Hippocampal formation (tissue), 2 donors: ENCODE measurements around the gene POLR2L.

Source experiments
- DNase-seq, 2 donors: peaks; one replicate each; lab custom pipeline; 2025; lab: John Stamatoyannopoulos, UW

POLR2L gene

GRCh38 chr11:854601-855329 lies 12.4 kb upstream of the POLR2L start:
- DNase-seq = no peak

- no peak for DNase-seq
Observed at GRCh38 chr11:853682-854448, 11.5 kb upstream of the POLR2L start.

- DNase-seq = no peak
Observed at GRCh38 chr11:852762-853161, 10.4 kb upstream of the POLR2L start.

GRCh38 chr11:850775-851763 lies 8.7 kb upstream of the POLR2L start:
- DNase-seq = no peak

- no peak for DNase-seq
Observed at GRCh38 chr11:849951-850774, 7.8 kb upstream of the POLR2L start.

GRCh38 chr11:849104-849824 lies 6.9 kb upstream of the POLR2L start:
- DNase-seq = no peak

- DNase-seq = no peak
Observed at GRCh38 chr11:848380-848931, 6.1 kb upstream of the POLR2L start.

- DNase-seq = no peak
Observed at GRCh38 chr11:847876-848275, 5.5 kb upstream of the POLR2L start.

- DNase-seq = no peak
Observed at GRCh38 chr11:846496-847098, 4.3 kb upstream of the POLR2L start.

- DNase-seq = no peak
Observed at GRCh38 chr11:845872-846495, 3.7 kb upstream of the POLR2L start.

- DNase-seq = no peak
Observed at GRCh38 chr11:844693-845644, 2.6 kb upstream of the POLR2L start.

- DNase-seq = no peak
Observed at GRCh38 chr11:843818-844692, 1.7 kb upstream of the POLR2L start.

GRCh38 chr11:843086-843734 lies 881 bp upstream of the POLR2L start:
- no peak for DNase-seq

- no peak for DNase-seq
Observed at GRCh38 chr11:841981-842369, 354 bp downstream of the POLR2L start.

GRCh38 chr11:839875-840617 lies 2.3 kb downstream of the POLR2L start:
- DNase-seq = no peak

- no peak for DNase-seq
Observed at GRCh38 chr11:839280-839623, 3.1 kb downstream of the POLR2L start.
